ENCODE measurements around the gene SP140. TPM values are rescaled to one million over a fixed set of nuclear protein-coding genes. Genes with fewer than 3 reads are reported as not detected.
"Not testable (repeated sequence)": the region's sequence is repeated elsewhere in the genome, so short reads cannot be mapped to it uniquely, and the experiment has no call there.

The SP140 gene
- total RNA-seq, 1 donor from 2014 or later, result not detected

DNA sequence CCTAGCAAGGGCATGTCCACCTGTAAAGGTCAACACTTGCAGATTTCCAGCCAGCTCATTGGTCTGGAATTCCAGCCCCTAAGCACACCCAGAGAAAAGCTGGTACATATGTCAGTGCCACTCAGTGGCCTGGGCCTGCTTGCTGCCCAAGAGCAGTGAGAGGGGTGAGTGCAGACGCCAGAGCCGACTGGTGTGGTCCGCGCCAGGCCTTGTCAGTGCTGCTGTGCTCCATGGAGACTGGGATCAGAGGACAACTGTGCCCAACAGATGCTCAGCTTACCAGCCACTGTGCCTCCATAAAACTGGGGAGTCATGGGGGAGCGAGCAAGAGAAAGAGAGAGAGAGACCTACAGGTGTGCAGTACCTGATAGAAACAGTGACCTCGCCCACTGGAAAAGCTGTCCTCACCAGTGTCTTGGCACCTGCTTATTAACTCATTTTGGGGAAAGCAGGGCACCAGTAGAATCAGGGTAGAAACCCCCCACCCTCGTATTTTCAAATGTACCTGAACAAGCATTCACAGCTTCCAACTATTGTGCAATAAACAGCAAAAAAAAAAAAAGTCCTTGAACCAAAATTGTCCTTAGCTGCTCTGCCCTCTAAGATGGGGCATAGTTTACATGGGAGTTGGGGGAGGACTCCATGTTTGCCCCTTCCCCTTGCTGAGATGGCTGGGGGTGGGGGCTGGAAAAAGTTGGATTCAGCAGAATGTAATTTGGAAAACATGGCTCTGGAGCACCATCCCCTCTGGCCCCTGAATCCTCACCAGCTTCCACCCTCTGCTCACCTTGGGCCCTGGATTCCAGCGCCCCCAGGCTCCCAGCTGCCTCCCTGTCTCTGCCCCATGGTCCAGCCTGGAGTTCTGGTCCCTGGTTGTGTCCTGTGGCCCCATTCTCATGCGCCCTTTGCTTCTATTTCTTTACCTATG lies 100.0 kb downstream of the SP140 start:
- no peak for DNase-seq (ENCODE audit: low read depth in 2 of 2)

DNA sequence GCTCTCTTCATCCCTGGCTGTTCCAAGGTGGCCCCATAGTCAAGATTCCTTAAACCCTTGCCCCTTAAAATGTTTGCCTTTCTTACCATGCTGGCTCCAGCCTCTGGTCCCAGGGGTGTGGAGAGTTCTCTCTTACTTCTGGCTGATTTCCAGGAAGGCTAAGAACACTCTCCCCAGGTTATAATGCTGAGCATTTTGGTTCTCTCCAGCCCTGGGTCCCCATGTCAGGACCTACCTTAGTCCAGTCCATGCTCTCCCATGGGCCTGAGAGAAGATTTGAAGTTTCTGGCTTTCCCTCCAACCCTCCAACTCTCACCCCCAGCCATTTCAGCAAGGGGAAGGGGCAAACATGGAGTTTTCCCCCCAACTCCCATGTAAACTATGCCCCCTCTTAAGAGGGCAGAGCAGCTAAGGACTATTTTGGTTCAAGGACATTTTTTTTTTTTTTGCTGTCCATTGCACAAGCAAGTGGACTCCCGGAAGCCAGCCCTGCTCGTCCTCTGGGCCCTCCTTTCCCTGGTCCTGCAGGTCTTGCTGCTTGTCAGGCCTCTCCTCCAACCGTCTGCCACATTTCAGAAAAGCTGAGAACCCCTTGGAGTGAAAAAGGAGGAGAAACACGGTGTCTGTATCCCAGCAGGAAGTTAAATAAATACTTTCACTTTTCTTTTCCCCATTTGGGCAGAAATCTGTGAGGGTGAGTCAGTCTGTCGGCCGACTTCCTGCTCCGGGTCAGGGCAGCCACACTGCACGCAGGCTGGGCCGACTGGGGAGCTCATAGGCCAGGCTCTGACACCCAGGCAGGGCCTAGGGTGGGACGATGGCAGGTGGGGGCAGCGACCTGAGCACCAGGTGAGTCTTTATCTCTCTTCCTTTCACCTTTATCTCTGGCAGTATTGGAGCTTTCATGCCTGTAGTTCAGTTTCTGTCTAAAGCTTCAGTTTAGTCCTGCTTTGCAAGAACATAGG lies 101.2 kb downstream of the SP140 start, which contains the start of gene SP140L:
Gene SP140L, plus strand, starts transcription at position 741 of the 965 bp plus-strand sequence. Its CDS starts 77 bp downstream, at position 818.
- DNase-seq (ENCODE audit: low read depth in 2 of 2), result peak; percentile 89 to 90

DNA sequence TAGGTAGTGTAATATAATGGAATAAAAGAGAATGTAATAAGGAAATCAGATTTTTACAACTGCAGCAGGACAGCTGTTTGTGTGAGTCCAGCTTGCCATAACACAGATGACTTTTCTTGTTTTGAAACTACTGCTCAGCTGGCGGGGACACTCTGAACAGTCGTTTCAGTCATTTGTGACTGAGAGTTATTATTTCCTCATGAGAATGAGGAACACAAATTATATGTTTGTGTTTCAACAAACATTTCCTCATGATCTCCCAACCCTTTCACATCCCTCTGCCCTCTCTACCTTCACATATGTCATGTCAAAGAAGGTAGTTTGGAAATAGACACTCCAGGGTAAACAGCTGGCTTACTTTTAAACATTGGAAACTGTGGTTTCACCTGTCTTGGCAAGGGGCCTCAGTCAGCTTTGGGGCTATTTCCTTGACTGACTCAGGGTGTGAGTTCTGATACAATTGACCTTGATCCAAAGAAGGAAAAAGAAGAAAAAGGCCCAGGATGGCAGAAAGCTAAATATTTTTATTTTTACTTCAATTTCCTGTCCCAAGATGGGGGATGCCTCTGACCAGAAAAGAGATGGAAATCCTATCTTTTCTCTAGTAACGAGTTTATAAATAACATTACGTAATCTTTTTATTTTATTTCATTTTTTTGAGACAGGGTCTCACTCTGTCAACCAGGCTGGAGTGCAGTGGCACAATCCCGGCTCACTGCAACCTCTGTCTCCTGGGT lies 102.0 kb downstream of the SP140 start:
- peak in 1 of 2 donors; percentile 32 for DNase-seq (ENCODE audit: low read depth in 2 of 2)

- no peak for DNase-seq (ENCODE audit: low read depth in 2 of 2)
These were observed 102.6 kb downstream of the SP140 start for GRCh38 chr2:230328155-230328458.

- no peak for DNase-seq (ENCODE audit: low read depth in 2 of 2)
These were observed 104.5 kb downstream of the SP140 start for GRCh38 chr2:230329946-230330605.

DNA sequence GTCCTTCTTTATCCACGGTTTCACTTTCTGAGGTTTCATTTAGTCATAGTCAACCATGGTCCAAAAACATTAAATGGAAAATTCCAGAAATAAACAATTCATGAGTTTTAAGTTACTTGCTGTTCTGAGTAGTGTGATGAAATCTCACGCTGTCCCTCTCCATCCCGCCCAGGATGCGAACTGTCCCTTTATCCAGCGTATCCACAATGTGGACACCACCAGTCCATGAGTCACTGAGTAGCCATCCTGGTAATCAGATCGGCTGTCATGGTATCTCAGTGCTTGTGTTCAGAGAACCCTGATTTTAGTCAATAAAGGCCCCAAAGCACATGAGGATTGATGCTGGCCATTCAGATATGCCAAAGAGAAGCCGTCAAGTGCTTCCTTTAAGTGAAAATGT lies 105.2 kb downstream of the SP140 start:
- peak; percentile 25 to 40 for DNase-seq (ENCODE audit: low read depth in 2 of 2)

DNA sequence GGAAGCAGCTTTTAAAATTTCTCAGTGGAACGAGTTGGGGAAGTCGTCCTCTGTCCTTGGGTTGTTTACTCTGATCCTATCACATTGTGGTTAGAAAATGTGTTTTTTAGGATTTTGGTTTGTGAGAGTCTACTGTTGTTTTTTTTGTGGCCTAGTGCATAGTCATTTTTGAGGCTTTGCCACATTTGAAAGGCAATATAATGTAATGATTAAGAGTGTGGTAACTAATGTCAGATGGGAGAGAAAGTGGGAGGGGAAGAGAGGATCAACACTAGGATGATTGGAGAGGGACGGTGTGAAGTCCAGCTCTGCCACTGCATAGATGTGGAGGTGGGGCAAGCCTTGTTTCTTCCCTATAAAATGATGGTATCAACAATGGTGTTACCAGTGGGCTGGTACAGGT lies 109.9 kb downstream of the SP140 start:
- DNase-seq (ENCODE audit: low read depth in 2 of 2), result no peak

DNA sequence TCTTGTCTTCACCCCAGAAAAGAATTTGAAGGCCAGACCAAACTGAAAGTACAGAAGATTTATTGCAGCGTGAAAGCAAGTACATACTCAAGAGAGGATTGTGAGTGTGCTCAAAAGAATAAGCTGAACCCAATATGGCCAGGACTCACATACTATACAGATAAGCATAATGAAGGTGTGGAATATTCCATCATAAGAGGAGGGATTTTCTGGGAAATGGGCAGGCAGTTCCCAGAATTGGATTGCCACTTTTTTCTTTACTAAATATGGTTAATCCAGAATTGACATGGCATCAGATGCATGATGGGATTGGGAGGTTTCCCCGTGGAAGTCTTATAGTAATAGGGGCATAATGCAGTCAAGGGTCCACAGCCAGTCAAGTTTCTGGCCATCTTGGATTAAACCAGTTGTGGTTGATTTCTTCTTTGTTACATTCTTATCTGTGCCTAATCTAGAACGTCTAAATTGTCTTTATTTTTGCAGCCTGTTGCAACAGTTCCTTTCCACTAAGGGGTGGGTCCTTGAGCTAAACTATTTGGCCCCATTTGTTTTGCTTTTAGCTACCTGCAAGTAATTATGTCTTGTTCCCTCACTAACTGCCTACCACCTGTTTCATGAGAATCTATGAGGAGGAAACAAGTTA lies 110.4 kb downstream of the SP140 start:
- DNase-seq (ENCODE audit: low read depth in 2 of 2), result no peak

DNA sequence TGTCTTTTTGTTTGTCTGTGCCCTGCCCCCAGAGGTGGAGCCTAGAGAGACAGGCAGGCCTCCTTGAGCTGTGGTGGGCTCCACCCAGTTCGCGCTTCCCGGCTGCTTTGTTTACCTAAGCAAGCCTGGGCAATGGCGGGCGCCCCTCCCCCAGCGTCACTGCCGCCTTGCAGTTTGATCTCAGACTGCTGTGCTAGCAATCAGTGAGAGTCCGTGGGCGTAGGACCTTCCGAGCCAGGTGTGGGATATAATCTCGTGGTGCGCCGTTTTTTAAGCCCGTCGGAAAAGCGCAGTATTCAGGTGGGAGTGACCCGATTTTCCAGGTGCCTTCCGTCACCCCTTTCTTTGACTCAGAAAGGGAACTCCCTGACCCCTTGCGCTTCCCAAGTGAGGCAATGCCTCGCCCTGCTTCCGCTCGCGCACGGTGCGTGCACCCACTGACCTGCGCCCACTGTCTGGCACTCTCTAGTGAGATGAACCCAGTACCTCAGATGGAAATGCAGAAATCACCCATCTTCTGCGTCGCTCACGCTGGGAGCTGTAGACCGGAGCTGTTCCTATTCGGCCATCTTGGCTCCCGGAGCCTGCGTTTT lies 116.5 kb downstream of the SP140 start:
- DNase-seq (ENCODE audit: low read depth in 2 of 2), result not testable (repeated sequence)

GRCh38 chr2:230343041-230343624 lies 117.6 kb downstream of the SP140 start:
- not testable (repeated sequence) for DNase-seq (ENCODE audit: low read depth in 2 of 2)

GRCh38 chr2:230343747-230344146 lies 118.2 kb downstream of the SP140 start:
- DNase-seq (ENCODE audit: low read depth in 2 of 2), result no peak

GRCh38 chr2:230346465-230346864 lies 120.9 kb downstream of the SP140 start:
- DNase-seq (ENCODE audit: low read depth in 2 of 2), result no peak

DNA sequence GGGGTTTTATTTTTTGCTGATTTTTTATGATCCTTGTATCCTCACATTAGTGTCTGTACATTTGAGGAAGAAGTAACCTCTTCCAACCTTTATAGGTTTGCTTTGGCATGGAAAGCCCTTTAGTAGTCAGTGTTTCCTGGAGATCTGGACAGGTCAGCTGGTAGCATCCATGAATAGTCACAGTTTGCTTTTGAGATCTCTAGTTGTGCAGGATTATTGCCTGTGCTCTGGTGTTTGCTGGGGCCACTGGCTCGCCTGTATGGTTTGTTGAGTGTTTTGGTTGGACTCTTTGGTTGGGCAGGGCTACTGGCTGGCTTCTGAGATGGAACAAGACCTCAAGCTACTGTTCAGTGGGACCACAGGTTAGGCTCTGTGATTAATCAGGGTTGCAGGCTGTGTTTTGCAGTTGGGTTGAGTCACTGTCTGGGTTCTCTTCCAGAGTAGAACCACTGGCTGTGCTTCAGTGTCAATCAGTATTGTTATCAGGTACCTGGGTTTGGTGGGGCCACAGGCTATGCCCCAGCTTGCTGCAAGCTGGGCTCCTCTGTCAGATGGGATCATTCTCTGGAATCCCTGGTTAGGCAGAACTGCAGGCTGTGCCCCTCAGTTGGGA lies 121.5 kb downstream of the SP140 start:
- DNase-seq (ENCODE audit: low read depth in 2 of 2), result peak in 1 of 2 donors; percentile 54

DNA sequence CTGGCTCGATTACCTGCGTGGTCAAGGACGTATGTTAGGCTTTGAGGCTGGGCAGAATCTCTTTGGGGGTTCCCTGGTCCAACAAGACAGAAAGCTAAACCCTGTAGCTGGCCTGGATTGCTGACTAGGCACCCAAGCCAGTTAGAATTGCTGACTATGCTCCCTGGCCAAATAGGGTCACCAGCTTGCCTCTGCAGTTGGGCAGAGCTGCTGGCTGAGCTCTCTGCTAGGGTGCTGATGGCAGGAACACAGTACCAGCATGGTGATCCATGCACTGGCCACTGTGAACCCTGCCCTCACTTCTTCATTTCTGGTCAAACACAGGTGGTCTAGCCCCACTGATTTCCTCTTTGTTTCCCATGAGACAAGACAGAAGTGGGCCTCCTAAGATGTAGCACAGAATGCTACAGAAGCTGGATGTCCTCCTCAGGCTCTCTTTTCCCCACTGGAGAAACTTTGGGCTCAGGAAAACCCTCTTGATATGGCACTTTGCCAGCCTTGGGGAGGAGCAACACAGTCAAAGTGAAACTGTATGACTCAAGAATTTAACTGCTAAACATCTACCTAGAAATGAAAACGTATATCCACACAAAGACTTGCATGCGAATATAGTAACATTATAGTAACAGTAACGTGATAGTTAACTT lies 122.2 kb downstream of the SP140 start:
- peak; percentile 23 to 48 for DNase-seq (ENCODE audit: low read depth in 2 of 2)

- no peak for DNase-seq (ENCODE audit: low read depth in 2 of 2)
These were observed 123.3 kb downstream of the SP140 start for GRCh38 chr2:230348787-230349186.

DNA sequence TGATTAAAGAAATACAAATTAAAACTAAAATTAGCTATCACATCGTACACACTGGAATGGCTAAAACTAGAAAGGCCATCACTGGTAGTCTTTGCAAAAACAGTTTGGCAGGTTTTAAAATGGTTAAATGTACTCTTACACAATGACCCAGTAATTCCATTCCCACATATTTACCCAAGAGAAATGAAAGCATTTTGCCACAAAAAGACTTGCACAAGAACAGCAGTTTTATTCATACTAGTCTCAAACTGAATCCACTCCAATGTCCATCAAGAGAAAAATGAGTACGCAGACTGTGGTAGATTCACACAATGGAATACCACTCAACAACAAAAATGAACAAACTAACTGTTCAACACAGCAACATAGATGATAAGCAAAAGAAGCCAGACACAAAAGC lies 130.5 kb downstream of the SP140 start:
- no peak for DNase-seq (ENCODE audit: low read depth in 2 of 2)

GRCh38 chr2:230358305-230358704 lies 132.8 kb downstream of the SP140 start:
- DNase-seq (ENCODE audit: low read depth in 2 of 2), result peak in 1 of 2 donors; percentile 16

- DNase-seq (ENCODE audit: low read depth in 2 of 2), result no peak
These were observed 134.5 kb downstream of the SP140 start for GRCh38 chr2:230360028-230360427.

All from lung microvascular endothelial cell (primary cell).